OCI-LY3 (cell line): ENCODE data around the gene MAP3K10.

Experiments used
- H2AFZ ChIP-seq: fragments of 200-600, 300-600 bp; shearing (Covaris generic); 2 replicates; pipeline ENCODE4 v1.6.0; 2014; ENCODE audit warnings: antibody characterized with exemption, low read depth, low read length
- H3K27ac ChIP-seq: fragments of 200-600, 300-600 bp; sonication (generic); 2 replicates; pipeline ENCODE4 v1.5.1; 2014; ENCODE audit warnings: mild to moderate bottlenecking, low read length, moderate library complexity, mixed read lengths
- H3K27me3 ChIP-seq: fragments of 200-600, 300-600 bp; sonication (generic); 2 replicates; pipeline ENCODE4 v1.6.1; 2014; ENCODE audit warnings: low read depth, low read length, mixed read lengths
- H3K36me3 ChIP-seq: fragments of 200-600, 300-600 bp; sonication (generic); replicated peaks from 2 replicates; pipeline ENCODE3; 2014; ENCODE audit warnings: low read depth, low read length, mixed read lengths
- H3K4me1 ChIP-seq: fragments of 300-600, 200-600 bp; sonication (generic); 2 replicates; pipeline ENCODE4 v1.6.1; 2014; ENCODE audit warnings: low read length, mixed read lengths
- H3K4me2 ChIP-seq: fragments of 200-600, 300-600 bp; sonication (generic); 2 replicates; pipeline ENCODE4 v1.6.1; 2014; ENCODE audit warnings: low read length, mixed read lengths
- H3K4me3 ChIP-seq: fragments of 300-600, 200-600 bp; sonication (generic); 2 replicates; pipeline ENCODE4 v1.5.1; 2014; ENCODE audit warnings: antibody characterized with exemption, mild to moderate bottlenecking, low read length, moderate library complexity
- H3K79me2 ChIP-seq: fragments of 300-600, 200-600 bp; shearing (Covaris generic); 2 replicates; pipeline ENCODE4 v1.6.1; 2014; ENCODE audit warnings: mild to moderate bottlenecking, low read length, mixed read lengths
- H3K9ac ChIP-seq: fragments of 300-600, 200-600 bp; shearing (Covaris generic); 2 replicates; pipeline ENCODE4 v1.6.0; 2014; ENCODE audit warnings: mild to moderate bottlenecking, low read length, moderate library complexity
- H3K9me3 ChIP-seq: fragments of 200-600, 300-600 bp; shearing (Covaris generic); 2 replicates; pipeline ENCODE4 v1.6.1; 2014; ENCODE audit warnings: low read length, mixed read lengths; ENCODE audit not compliant: insufficient read depth
- H4K20me1 ChIP-seq: fragments of 200-600, 300-600 bp; sonication (generic); 2 replicates; pipeline ENCODE4 v1.6.1; 2016; ENCODE audit warnings: low read length, mixed read lengths; ENCODE audit not compliant: insufficient read depth
- EZH2phosphoT487 ChIP-seq: fragments of 200-600 bp; shearing (Covaris generic); IDR thresholded peaks from 2 replicates; pipeline ENCODE4 v1.6.1; 2018; ENCODE audit warnings: antibody characterized with exemption, mixed run types, low read depth
- TF ChIP-seq, protein P1 (sequence below): fragments of 200-600, 300-600 bp; sonication (generic); IDR thresholded peaks from 2 replicates; pipeline ENCODE4 v1.5.1; 2014; ENCODE audit warnings: antibody characterized with exemption, low read length, low read depth

The MAP3K10 gene

DNA sequence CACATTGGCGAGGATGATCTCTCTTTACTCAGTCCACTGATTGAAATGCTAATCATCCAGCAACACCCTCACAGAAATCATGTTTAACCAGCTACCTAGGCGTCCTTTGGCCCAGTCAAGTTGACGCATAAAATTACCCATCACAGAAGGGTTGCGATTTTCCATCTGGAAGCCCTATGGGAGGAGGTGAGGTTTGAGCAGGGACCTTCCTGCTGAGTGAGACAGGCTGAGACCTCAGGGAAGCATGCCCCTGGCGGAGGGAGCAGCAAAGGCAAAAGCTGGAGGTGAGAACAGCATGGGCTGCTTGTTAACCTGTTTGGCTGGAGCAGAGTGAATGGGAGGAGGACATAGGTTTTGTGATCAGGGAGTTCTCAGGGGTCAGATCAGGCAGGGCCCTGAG, 19.7 kb downstream of the MAP3K10 start:
- H3K27ac ChIP-seq: no peak overlapping the region
- no peak overlapping the region for H3K4me3 ChIP-seq
- H3K36me3 ChIP-seq: peaks cover 9% of the 10 kb centered on the region
- no peaks in the 10 kb centered on the region for H3K27me3 ChIP-seq
- H3K9me3 ChIP-seq: no peaks in the 10 kb centered on the region
- TF ChIP-seq EZH2phosphoT487: no peak
- TF ChIP-seq, protein P1, sequence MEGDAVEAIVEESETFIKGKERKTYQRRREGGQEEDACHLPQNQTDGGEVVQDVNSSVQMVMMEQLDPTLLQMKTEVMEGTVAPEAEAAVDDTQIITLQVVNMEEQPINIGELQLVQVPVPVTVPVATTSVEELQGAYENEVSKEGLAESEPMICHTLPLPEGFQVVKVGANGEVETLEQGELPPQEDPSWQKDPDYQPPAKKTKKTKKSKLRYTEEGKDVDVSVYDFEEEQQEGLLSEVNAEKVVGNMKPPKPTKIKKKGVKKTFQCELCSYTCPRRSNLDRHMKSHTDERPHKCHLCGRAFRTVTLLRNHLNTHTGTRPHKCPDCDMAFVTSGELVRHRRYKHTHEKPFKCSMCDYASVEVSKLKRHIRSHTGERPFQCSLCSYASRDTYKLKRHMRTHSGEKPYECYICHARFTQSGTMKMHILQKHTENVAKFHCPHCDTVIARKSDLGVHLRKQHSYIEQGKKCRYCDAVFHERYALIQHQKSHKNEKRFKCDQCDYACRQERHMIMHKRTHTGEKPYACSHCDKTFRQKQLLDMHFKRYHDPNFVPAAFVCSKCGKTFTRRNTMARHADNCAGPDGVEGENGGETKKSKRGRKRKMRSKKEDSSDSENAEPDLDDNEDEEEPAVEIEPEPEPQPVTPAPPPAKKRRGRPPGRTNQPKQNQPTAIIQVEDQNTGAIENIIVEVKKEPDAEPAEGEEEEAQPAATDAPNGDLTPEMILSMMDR: no peak
- no peak overlapping the region for H3K4me2 ChIP-seq
- H3K9ac ChIP-seq: no peak overlapping the region
- no peaks in the 10 kb centered on the region for H3K4me1 ChIP-seq
- no peaks in the 10 kb centered on the region for H3K79me2 ChIP-seq
- H2AFZ ChIP-seq: no peak overlapping the region
- no peaks in the 10 kb centered on the region for H4K20me1 ChIP-seq

DNA sequence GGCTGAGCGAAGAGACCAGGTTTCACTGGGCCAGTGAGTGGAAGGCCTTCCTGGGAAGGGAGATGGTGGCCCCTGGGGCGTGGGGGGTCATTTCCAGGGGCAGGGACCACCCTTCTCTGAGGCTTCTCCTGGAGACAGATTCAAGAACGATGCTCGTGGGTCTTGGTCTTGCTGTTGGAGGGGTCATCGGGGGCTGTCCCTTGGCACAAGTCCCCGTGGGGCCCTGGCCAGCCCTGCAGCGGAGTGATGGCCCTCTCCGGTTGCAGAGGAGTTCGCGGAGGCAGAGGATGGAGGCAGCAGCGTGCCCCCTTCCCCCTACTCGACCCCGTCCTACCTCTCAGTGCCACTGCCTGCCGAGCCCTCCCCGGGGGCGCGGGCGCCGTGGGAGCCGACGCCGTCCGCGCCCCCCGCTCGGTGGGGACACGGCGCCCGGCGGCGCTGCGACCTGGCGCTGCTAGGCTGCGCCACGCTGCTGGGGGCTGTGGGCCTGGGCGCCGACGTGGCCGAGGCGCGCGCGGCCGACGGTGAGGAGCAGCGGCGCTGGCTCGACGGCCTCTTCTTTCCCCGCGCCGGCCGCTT, 22.1 kb downstream of the MAP3K10 start:
- Histone ChIP-seq H3K9me3 (no peaks in the 10 kb centered on the region), H3K27ac (no peak overlapping the region), H3K27me3 (no peaks in the 10 kb centered on the region), H2AFZ (no peak overlapping the region), H3K4me1 (no peaks in the 10 kb centered on the region), H3K79me2 (no peaks in the 10 kb centered on the region), H3K36me3 (peaks cover 9% of the 10 kb centered on the region), H4K20me1 (no peaks in the 10 kb centered on the region), H3K4me3 (no peak overlapping the region), H3K9ac (no peak overlapping the region), H3K4me2 (no peak overlapping the region)
- TF ChIP-seq EZH2phosphoT487: no peak
- TF ChIP-seq, protein P1: no peak

DNA sequence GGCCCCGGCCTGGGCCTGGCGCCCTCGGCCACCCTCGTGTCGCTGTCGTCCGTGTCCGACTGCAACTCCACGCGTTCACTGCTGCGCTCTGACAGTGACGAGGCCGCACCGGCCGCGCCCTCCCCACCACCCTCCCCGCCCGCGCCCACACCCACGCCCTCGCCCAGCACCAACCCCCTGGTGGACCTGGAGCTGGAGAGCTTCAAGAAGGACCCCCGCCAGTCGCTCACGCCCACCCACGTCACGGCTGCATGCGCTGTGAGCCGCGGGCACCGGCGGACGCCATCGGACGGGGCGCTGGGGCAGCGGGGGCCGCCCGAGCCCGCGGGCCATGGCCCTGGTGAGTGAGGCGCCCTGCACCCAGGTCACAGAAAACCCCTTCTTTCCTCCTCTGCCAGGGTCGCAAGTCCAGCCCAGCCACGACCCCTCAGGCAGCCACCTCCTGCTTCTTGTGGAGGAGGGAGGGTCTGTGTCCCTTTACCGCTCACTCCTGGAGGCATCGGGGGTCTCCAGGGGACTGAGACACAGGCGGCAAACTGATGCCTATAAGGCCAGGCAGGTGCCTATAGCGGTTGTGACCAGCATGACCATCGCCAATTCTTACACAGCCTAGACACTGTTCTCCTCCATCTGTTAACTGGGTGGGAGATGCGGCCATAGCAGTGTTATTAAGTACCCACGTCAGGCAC, 22.8 kb downstream of the MAP3K10 start:
- Histone ChIP-seq H4K20me1 (no peaks in the 10 kb centered on the region), H2AFZ (no peak overlapping the region), H3K27me3 (no peaks in the 10 kb centered on the region), H3K4me2 (no peak overlapping the region), H3K27ac (no peak overlapping the region), H3K9me3 (no peaks in the 10 kb centered on the region), H3K36me3 (peaks cover 6% of the 10 kb centered on the region), H3K4me1 (no peaks in the 10 kb centered on the region), H3K9ac (no peak overlapping the region), H3K4me3 (no peak overlapping the region), H3K79me2 (no peaks in the 10 kb centered on the region)
- no peak for TF ChIP-seq EZH2phosphoT487
- TF ChIP-seq, protein P1: no peak

DNA sequence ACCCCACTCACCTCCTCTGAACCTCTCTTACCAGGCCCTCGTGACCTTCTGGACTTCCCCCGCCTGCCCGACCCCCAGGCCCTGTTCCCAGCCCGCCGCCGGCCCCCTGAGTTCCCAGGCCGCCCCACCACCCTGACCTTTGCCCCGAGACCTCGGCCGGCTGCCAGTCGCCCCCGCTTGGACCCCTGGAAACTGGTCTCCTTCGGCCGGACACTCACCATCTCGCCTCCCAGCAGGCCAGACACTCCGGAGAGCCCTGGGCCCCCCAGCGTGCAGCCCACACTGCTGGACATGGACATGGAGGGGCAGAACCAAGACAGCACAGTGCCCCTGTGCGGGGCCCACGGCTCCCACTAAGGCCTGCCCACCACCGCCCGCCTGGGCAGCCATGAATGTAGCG, 23.7 kb downstream of the MAP3K10 start:
- H3K27ac ChIP-seq: no peak overlapping the region
- H3K36me3 ChIP-seq: peaks cover 6% of the 10 kb centered on the region
- TF ChIP-seq, protein P1: no peak
- TF ChIP-seq EZH2phosphoT487: no peak
- no peak overlapping the region for H3K4me2 ChIP-seq
- no peak overlapping the region for H2AFZ ChIP-seq
- H3K27me3 ChIP-seq: no peaks in the 10 kb centered on the region
- H3K79me2 ChIP-seq: no peaks in the 10 kb centered on the region
- peaks cover 4% of the 10 kb centered on the region for H3K4me1 ChIP-seq
- H3K9me3 ChIP-seq: no peaks in the 10 kb centered on the region
- H4K20me1 ChIP-seq: no peaks in the 10 kb centered on the region
- H3K9ac ChIP-seq: no peak overlapping the region
- H3K4me3 ChIP-seq: no peak overlapping the region
